GM23338 (cell line): ENCODE results near the gene GAREM1.

ENCODE experiments used
- CREB1 ChIP-seq: fragments of 250-450 bp; sonication (Bioruptor Pico); IDR thresholded peaks from 2 replicates; pipeline ENCODE4 v1.5.0; 2020; ENCODE audit warnings: low read depth, mild to moderate bottlenecking, moderate library complexity
- EZH2 ChIP-seq: fragments of 200-600 bp; sonication (generic); IDR thresholded peaks from one replicate; pipeline ENCODE4 v1.8.0; 2017; ENCODE audit warnings: antibody characterized with exemption, mild to moderate bottlenecking, low read depth; ENCODE audit not compliant: unreplicated experiment
- EZH2phosphoT487 ChIP-seq: fragments of 200-600 bp; sonication (generic); IDR thresholded peaks from one replicate; pipeline ENCODE4 v1.8.1; 2018; ENCODE audit warnings: antibody characterized with exemption; ENCODE audit not compliant: unreplicated experiment
- JUNB ChIP-seq: IDR thresholded peaks from one replicate; pipeline ENCODE4 v1.6.1; 2016; ENCODE audit warnings: antibody characterized with exemption; ENCODE audit not compliant: unreplicated experiment
- POLR2AphosphoS5 ChIP-seq: IDR thresholded peaks from 2 replicates; pipeline ENCODE4 v1.6.1; 2016; ENCODE audit warnings: antibody characterized with exemption, low read depth
- STAT1 ChIP-seq: IDR thresholded peaks from one replicate; pipeline ENCODE4 v1.6.1; 2016; ENCODE audit warnings: antibody characterized with exemption; ENCODE audit not compliant: unreplicated experiment
- ZNF114 ChIP-seq: fragments of 250-450 bp; sonication (Bioruptor Pico); IDR thresholded peaks from 2 replicates; pipeline ENCODE4 v1.5.0; 2020; ENCODE audit warnings: mild to moderate bottlenecking, moderate library complexity
- TF ChIP-seq, protein P1 (sequence below), 2 experiments: fragments of 200-600 bp in 1 of 2; sonication (generic) in 1 of 2; conservative IDR thresholded peaks; 2 replicates each; pipeline versions ENCODE4 v1.5.1 to v1.6.1; 2016 to 2017; ENCODE audit warnings: antibody characterized with exemption in 2 of 2, low read depth in 2 of 2, mild to moderate bottlenecking in 2 of 2, moderate library complexity in 1 of 2
- TF ChIP-seq, protein P2 (sequence below): IDR thresholded peaks from one replicate; pipeline ENCODE4 v1.6.1; 2018; ENCODE audit warnings: antibody characterized with exemption; ENCODE audit not compliant: unreplicated experiment

DNA sequence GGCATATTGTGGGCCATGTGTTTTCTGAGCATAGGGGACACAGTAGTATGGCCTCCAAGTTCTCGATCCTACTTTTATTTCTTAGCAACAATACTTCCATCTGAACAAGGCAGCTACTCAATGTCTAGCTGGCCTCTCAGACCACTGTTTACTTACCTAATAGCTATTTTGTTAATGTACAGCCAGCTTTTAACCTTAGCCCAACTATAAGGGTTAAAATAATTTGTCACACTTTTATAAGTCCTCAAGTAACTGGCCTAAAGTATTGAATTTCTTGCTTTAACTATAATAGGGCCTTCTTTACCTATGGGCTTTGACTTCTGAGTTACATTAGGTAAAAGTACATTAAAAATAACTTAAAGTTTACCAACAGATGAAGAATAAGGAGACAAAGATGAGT is 117.4 kb downstream of the GAREM1 start:
- TF ChIP-seq, protein P1, sequence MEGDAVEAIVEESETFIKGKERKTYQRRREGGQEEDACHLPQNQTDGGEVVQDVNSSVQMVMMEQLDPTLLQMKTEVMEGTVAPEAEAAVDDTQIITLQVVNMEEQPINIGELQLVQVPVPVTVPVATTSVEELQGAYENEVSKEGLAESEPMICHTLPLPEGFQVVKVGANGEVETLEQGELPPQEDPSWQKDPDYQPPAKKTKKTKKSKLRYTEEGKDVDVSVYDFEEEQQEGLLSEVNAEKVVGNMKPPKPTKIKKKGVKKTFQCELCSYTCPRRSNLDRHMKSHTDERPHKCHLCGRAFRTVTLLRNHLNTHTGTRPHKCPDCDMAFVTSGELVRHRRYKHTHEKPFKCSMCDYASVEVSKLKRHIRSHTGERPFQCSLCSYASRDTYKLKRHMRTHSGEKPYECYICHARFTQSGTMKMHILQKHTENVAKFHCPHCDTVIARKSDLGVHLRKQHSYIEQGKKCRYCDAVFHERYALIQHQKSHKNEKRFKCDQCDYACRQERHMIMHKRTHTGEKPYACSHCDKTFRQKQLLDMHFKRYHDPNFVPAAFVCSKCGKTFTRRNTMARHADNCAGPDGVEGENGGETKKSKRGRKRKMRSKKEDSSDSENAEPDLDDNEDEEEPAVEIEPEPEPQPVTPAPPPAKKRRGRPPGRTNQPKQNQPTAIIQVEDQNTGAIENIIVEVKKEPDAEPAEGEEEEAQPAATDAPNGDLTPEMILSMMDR (conservative IDR thresholded peaks at IDR 0.05; ENCODE audit: low read depth in 2 of 2): no peak
- TF ChIP-seq, protein P2, sequence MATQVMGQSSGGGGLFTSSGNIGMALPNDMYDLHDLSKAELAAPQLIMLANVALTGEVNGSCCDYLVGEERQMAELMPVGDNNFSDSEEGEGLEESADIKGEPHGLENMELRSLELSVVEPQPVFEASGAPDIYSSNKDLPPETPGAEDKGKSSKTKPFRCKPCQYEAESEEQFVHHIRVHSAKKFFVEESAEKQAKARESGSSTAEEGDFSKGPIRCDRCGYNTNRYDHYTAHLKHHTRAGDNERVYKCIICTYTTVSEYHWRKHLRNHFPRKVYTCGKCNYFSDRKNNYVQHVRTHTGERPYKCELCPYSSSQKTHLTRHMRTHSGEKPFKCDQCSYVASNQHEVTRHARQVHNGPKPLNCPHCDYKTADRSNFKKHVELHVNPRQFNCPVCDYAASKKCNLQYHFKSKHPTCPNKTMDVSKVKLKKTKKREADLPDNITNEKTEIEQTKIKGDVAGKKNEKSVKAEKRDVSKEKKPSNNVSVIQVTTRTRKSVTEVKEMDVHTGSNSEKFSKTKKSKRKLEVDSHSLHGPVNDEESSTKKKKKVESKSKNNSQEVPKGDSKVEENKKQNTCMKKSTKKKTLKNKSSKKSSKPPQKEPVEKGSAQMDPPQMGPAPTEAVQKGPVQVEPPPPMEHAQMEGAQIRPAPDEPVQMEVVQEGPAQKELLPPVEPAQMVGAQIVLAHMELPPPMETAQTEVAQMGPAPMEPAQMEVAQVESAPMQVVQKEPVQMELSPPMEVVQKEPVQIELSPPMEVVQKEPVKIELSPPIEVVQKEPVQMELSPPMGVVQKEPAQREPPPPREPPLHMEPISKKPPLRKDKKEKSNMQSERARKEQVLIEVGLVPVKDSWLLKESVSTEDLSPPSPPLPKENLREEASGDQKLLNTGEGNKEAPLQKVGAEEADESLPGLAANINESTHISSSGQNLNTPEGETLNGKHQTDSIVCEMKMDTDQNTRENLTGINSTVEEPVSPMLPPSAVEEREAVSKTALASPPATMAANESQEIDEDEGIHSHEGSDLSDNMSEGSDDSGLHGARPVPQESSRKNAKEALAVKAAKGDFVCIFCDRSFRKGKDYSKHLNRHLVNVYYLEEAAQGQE: no peak
- TF ChIP-seq EZH2: no peak
- TF ChIP-seq JUNB: no peak
- TF ChIP-seq EZH2phosphoT487: no peak
- TF ChIP-seq POLR2AphosphoS5: no peak
- TF ChIP-seq CREB1: no peak
- TF ChIP-seq STAT1: no peak
- TF ChIP-seq ZNF114 (CRISPR knock-in tag): no peak
